HepG2 (cell line): Measurements from ENCODE around the gene SPATA32. TPM values are rescaled to one million over a fixed set of nuclear protein-coding genes. Genes with fewer than 3 reads are reported as not detected.

ENCODE experiments used
- CCDC6 ChIP-seq: sonication (generic); formaldehyde crosslinking; IDR thresholded peaks from 2 replicates; pipeline ENCODE4 v1.8.1; 2022; ENCODE audit warnings: mild to moderate bottlenecking, missing genetic modification reagents, moderate library complexity
- CEBPB ChIP-seq: IDR thresholded peaks from 2 replicates; pipeline ENCODE4 v1.6.1; 2011; ENCODE audit warnings: low read depth, low read length, improper control_type of control experiment, borderline replicate concordance
- CHD4 ChIP-seq: fragments of 200-600 bp; sonication (generic); IDR thresholded peaks from 2 replicates; pipeline ENCODE4 v1.7.0; 2017; ENCODE audit warnings: mild to moderate bottlenecking, low read length, borderline replicate concordance
- JUNB ChIP-seq: sonication (generic); formaldehyde crosslinking; IDR thresholded peaks from 2 replicates; pipeline ENCODE4 v1.8.0; 2022; ENCODE audit warnings: missing genetic modification reagents, mild to moderate bottlenecking, borderline replicate concordance
- MTA1 ChIP-seq: sonication (generic); formaldehyde crosslinking; IDR thresholded peaks from 2 replicates; pipeline ENCODE4 v1.4.0; 2020; ENCODE audit warnings: missing genetic modification reagents, mild to moderate bottlenecking, borderline replicate concordance
- NFKBIZ ChIP-seq: IDR thresholded peaks from 2 replicates; pipeline ENCODE4 v1.6.1; 2018; ENCODE audit warnings: missing genetic modification reagents, missing compliant biosample characterization
- PAXIP1 ChIP-seq: sonication (generic); formaldehyde crosslinking; conservative IDR thresholded peaks from 2 replicates; pipeline ENCODE4 v1.4.0; 2020; ENCODE audit warnings: mild to moderate bottlenecking, missing genetic modification reagents, moderate library complexity
- PCBP2 ChIP-seq: fragments of 200-400 bp; formaldehyde crosslinking; optimal IDR thresholded peaks from 2 replicates; pipeline ENCODE3; 2018; ENCODE audit warnings: low read length, low read depth; ENCODE audit not compliant: poor library complexity, severe bottlenecking
- SALL1 ChIP-seq: sonication (generic); formaldehyde crosslinking; IDR thresholded peaks from 2 replicates; pipeline ENCODE4 v1.8.0; 2022; ENCODE audit warnings: mild to moderate bottlenecking, missing genetic modification reagents
- SOX13 ChIP-seq, 3 experiments: fragments of 450-650 bp in 1 of 3; sonication (generic) in 1 of 3; formaldehyde crosslinking in 1 of 3; IDR thresholded peaks in 2 of 3; conservative IDR thresholded peaks in 1 of 3; 2 replicates each; pipeline versions ENCODE4 v1.5.0 to v1.6.1; 2016 to 2020; ENCODE audit warnings: antibody characterized with exemption in 1 of 3, mild to moderate bottlenecking in 1 of 3, missing compliant biosample characterization in 1 of 3, missing genetic modification reagents in 1 of 3, moderate library complexity in 1 of 3
- ZNF235 ChIP-seq: sonication (generic); formaldehyde crosslinking; IDR thresholded peaks from 2 replicates; pipeline ENCODE4 v1.8.1; 2023; ENCODE audit warnings: mild to moderate bottlenecking, missing genetic modification reagents, borderline replicate concordance
- ZNF383 ChIP-seq: sonication (generic); formaldehyde crosslinking; IDR thresholded peaks from 2 replicates; pipeline ENCODE4 v1.4.0; 2020; ENCODE audit warnings: missing genetic modification reagents, mild to moderate bottlenecking, borderline replicate concordance
- ZNF484 ChIP-seq: sonication (generic); formaldehyde crosslinking; IDR thresholded peaks from 2 replicates; pipeline ENCODE4 v1.5.1; 2020; ENCODE audit warnings: mild to moderate bottlenecking, low read depth, missing genetic modification reagents, borderline replicate concordance
- ZNF724P ChIP-seq: sonication (generic); formaldehyde crosslinking; IDR thresholded peaks from 2 replicates; pipeline ENCODE4 v1.8.0; 2022; ENCODE audit warnings: missing genetic modification reagents, borderline replicate concordance
- ZNF768 ChIP-seq: sonication (generic); formaldehyde crosslinking; IDR thresholded peaks from 2 replicates; pipeline ENCODE4 v1.4.0; 2020; ENCODE audit warnings: missing genetic modification reagents
- ZNF891 ChIP-seq: sonication (generic); formaldehyde crosslinking; IDR thresholded peaks from 2 replicates; pipeline ENCODE4 v1.5.0; 2020; ENCODE audit warnings: mild to moderate bottlenecking, missing genetic modification reagents
- ZSCAN30 ChIP-seq: sonication (generic); formaldehyde crosslinking; IDR thresholded peaks from 2 replicates; pipeline ENCODE4 v1.5.0; 2020; ENCODE audit warnings: mild to moderate bottlenecking, missing genetic modification reagents
- polyA plus RNA-seq, 8 experiments: library from polyadenylated mRNA; depleted of rRNA in 3 of 8; stranded (reverse) in 7 of 8; unstranded in 1 of 8; fragments of >200 nt; fragmentation: Illumina TruSeq in 4 of 8; extraction: Trizol in 4 of 8; gene quantifications; 2 replicates each; pipeline versions ENCODE4 v1.2.1 to v1.2.3, GENCODE V29; 2011 to 2016; ENCODE audit warnings: low read depth in 4 of 8, missing spikeins in 1 of 8, mixed read lengths in 1 of 8; ENCODE audit not compliant: insufficient read depth in 1 of 8
- total RNA-seq, 5 experiments: library from RNA; depleted of rRNA; stranded (reverse); fragments of >200 nt; fragmentation: Illumina TruSeq; extraction: Trizol; gene quantifications; 2 replicates each; pipeline ENCODE4 v1.2.3, GENCODE V29; 2016; ENCODE audit warnings: low read depth in 1 of 5
- TF ChIP-seq, protein P1 (sequence below): sonication (generic); formaldehyde crosslinking; IDR thresholded peaks from 2 replicates; pipeline ENCODE4 v1.5.1; 2020; ENCODE audit warnings: missing genetic modification reagents, mild to moderate bottlenecking, borderline replicate concordance

The SPATA32 gene
- total and polyA plus RNA-seq, 2 of the 13 experiments (the other 11 are each of a cell fraction or from before 2014, with no cell fraction given), result not detected

DNA sequence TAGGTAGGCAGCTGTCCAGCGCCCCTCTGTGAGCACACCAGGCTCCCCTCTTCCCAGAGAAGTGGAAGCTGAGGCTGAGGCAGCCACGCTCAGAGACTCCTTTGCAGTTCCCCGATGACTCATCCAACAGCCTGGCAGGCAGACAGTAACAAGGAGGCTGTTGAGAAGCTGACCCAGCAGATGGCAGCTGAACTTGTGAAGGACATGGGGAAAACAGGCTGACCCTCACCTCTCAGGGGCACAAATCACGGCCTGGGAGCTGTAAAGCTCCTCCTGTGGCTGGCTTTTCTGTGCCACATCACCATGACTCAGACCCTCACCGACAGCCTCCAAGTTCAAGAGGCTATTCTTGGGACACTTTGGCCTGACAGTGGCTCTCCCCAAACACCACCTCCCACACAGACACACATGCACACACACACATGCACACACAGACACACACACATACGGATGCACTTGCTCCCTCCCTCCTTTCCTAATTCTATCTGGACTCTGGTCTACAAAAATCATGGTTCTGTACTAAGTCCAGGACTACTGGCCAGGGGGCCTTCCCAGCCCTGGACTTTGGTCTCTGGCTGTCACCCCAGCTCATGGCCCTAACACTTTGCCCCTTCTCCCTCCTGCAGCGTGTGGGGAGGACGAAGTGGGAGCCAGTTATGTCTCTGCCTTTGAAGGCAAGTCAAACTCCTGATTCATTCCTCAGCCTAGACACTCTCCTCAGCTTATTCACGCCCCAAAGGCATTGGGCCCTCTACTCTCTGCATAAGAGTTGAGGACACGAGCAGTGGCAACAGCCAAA, 31.7 kb upstream of the SPATA32 start (continued):
- TF ChIP-seq CEBPB (no peak), PCBP2 (no peak), ZSCAN30 (CRISPR knock-in tag) (no peak), SALL1 (CRISPR knock-in tag) (peak; percentile 81; the same call in 1 of the 2 replicates), ZNF383 (CRISPR knock-in tag) (no peak), ZNF484 (CRISPR knock-in tag) (no peak), PAXIP1 (CRISPR knock-in tag) (peak; percentile 72), CCDC6 (no peak), ZNF724P (no peak), ZNF235 (CRISPR knock-in tag) (no peak), NFKBIZ (CRISPR knock-in tag) (no peak), CHD4 (no peak), SOX13 (IDR thresholded peaks at IDR 0.05) (no peak), SOX13 (CRISPR knock-in tag; conservative IDR thresholded peaks at IDR 0.05 in 1 of 2, IDR thresholded peaks at IDR 0.05 in 1 of 2) (0 out of 4 replicates have a peak, but pooled peaks of 1 of the 2 experiments have one; percentile 19), ZNF891 (no peak), MTA1 (CRISPR knock-in tag) (0 out of 2 replicates have a peak, but pooled peaks have one; percentile 52), ZNF768 (peak; percentile 33; the same call in 1 of the 2 replicates), JUNB (no peak)
- TF ChIP-seq, protein P1, sequence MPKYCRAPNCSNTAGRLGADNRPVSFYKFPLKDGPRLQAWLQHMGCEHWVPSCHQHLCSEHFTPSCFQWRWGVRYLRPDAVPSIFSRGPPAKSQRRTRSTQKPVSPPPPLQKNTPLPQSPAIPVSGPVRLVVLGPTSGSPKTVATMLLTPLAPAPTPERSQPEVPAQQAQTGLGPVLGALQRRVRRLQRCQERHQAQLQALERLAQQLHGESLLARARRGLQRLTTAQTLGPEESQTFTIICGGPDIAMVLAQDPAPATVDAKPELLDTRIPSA (CRISPR knock-in tag), result no peak
